OCI-M1 (cell line): ENCODE measurements around the gene ZNF273.
"Not testable (repeated sequence)": the region's sequence is repeated elsewhere in the genome, so short reads cannot be mapped to it uniquely, and the experiment has no call there.

Experiments used
- DNase-seq: peaks from one replicate; lab custom pipeline; 2025; lab: John Stamatoyannopoulos, UW

Gene ZNF273

DNA sequence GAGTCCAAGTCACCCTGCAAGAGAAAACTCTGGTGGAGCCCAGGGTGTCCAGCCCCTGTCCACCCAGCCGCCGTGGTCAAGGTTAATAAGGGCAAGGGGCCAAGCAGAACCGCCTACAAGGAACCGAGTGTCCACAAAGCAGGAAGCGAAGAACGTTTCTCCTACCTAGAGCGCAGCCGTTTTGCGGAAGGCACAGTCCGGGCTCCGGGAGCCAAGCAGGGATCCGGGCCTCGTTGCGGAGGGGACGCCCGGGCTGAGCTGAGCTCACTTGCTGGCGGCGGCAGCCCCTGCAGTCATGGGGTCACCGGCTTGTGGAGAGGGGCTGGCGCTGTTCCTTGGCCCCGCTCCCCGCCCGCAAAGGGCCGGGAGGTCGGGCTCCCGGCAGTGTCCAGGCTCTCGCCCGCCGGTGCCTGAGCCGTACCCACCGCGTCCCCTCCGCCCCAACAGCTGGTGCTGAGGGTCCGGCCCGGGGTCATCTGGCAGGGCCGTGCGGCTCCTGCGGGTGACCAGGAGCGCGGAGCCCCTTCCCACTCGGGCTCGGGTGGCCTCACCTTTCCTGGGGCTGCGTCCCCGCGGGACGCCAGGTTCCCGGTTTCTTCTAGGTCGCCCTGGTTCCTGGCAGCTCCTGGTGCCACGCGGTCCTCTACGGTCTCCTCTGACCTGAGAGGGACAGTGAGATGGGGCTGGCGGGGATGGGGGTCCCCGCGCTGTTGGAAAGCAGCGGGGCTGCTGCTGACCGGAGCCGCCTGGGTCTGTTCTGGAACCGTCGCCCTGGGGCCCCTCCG, 14.0 kb upstream of the ZNF273 start:
- no peak for DNase-seq

- no peak for DNase-seq
These were observed 13.3 kb upstream of the ZNF273 start for GRCh38 chr7:64889686-64890162.

GRCh38 chr7:64890273-64890672, 12.8 kb upstream of the ZNF273 start:
- not testable (repeated sequence) for DNase-seq

DNA sequence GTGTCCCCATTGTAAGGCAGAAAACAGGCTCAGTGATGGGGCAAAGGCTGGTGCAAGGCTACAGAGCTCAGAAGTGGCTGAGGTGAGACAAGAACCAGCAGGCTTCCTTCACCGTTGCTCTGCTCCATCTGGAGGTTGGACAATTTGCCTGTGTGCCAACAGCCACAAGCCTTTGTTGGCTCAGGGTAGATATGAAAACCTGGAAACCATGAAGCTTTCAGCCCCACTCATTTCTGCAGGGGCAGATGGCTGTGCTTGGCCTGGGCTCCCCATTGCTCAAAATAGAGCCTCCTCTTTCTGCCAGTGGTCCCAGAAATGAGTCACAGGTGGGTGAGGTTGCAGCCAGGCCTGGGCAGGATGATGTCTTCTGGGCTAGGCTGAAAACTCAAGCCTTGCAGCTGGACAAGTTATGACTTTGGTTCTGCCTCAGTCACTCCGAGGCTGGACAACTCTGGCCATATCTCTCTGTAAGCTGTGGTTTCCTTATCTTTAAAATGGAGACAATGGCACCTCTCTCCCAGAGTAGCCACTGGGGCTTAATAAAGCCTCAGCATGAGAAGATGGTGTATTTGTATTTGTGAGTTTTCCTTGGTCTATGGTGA, 12.2 kb upstream of the ZNF273 start:
- peak; percentile 91 for DNase-seq

GRCh38 chr7:64891363-64892081, 11.6 kb upstream of the ZNF273 start:
- DNase-seq: peak; percentile 97

DNA sequence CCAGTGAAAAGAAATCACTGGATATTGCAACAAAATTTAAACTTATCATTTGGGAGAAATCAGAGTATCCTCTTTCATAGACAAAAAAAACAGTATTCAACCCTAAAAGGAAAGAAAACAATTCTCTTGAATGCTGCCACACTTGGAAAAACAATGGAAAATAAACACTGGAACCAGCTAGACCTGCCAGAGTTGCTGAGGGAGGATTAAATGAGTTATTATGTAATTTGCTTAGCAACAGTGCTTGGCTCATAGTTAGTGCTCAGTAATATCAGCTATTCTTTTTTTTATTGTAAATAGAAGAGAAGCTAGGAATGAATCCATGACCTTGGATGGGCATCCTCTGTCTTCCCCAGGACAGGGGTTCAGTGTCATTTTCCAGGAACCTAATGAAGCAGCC, 11.0 kb upstream of the ZNF273 start:
- peak; percentile 66 for DNase-seq

DNA sequence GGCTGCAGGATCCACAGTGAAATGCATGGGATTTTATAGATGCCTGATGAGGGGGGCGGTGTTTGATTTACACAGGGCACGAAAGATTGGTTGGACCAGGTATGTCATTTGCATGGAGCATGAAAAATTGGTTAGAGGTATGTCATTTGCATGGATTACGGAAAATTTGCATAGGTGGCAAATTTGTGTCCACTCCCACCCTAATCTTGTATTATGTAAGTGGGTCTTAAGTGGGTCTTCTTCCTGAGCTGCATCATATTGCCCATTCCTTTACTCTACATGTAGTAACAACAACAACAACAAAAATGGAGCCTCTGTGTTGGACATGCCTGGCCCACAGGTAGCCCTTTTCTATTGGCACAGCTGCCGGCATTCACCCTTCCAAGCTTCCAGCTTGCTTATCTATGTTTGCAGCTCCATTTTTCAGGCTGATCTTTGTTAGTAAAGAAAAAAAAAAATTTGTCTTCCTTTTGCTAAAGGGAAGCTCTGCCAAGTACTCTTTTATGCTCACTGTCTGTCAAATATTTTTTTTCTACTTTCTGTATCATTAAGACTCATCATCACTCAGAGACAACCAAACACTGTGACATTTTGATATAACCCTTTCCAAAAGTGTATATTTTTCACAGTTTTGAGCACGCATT, 10.3 kb upstream of the ZNF273 start:
- peak; percentile 70 for DNase-seq

GRCh38 chr7:64893401-64893800, 9.7 kb upstream of the ZNF273 start:
- DNase-seq: no peak

- not testable (repeated sequence) for DNase-seq
These were observed 640 bp upstream of the ZNF273 start for GRCh38 chr7:64902461-64902805.

DNA sequence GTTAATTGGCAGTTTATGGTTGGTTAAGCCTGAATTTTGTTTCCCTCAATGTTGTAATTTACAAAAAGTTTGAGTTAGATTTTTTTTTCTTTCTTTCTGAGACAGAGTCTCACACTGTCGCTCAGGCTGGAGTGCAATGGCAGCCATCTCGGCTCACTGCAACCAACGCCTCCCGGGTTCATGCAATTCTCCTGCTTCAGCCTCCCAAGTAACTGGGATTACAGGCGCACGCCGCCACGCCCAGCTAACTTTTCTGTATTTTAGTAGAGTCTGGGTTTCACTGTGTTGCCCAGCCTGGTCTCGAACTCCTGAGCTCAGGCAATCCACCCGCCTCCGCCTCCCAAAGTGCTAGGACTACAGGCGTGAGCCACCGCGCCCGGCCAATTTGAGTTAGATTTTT, 935 bp downstream of the ZNF273 start:
- DNase-seq: no peak

GRCh38 chr7:64905133-64905532, 2.1 kb downstream of the ZNF273 start:
- DNase-seq: no peak

DNA sequence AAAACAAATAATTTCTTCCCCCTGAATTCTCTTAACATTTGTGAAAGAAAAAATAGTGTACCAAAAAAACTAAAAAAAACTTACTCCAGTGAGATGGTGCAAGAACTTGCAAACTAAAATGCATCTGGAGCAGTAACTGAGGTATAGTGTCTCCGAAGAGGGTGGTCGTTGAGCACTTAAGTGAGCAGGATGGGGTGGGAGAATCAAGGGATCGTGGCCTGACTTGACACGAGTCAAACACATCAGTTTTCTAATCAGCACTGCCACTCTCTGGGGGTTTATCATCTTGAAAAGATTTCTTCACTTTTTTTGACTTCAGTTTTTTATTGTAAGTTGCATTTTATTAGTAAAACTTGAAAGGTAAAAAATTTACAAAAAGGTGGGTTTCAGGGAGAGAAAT, 2.5 kb downstream of the ZNF273 start:
- DNase-seq: peak; percentile 69

- peak; percentile 72 for DNase-seq
These were observed 4.7 kb downstream of the ZNF273 start for GRCh38 chr7:64907641-64908326.

DNA sequence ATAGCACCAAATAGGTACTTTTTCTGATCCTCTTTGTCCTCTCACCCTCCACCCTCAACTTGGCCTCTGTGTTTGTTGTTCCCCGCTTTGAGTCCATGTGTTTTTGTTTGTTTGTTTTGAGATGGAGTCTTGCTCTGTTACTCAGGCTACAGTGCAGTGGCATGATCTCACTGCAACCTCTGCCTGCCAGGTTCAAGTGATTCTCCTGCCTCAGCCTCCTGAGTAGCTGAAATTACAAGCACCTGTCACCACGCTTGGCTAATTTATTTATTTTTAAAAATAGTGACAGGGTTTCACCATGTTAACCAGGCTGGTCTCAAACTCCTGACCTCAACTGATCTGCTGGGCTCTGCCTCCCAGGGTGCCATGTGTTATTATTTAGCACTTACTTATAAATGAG, 5.3 kb downstream of the ZNF273 start:
- DNase-seq: no peak

DNA sequence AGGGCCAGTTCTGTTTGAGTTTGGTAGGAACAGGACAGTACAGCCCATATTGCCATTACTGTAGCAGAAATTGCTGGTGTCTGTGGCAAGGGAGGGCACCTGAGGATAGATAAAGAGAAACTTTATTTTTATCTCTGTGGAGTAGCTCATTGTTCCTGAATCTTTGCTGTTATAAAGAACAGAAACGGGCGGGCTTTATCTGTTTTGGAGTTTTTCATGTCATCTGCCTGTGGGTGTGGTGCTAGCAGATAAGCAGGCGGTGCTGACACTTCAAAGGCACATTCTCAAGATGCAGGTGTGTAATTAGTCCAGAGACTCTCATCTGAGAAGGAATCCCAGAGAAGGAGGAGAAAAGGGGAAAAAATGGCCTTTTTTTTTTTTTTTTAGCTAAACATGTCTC, 11.5 kb downstream of the ZNF273 start:
- peak; percentile 94 for DNase-seq

GRCh38 chr7:64915301-64915700, 12.2 kb downstream of the ZNF273 start:
- not testable (repeated sequence) for DNase-seq

DNA sequence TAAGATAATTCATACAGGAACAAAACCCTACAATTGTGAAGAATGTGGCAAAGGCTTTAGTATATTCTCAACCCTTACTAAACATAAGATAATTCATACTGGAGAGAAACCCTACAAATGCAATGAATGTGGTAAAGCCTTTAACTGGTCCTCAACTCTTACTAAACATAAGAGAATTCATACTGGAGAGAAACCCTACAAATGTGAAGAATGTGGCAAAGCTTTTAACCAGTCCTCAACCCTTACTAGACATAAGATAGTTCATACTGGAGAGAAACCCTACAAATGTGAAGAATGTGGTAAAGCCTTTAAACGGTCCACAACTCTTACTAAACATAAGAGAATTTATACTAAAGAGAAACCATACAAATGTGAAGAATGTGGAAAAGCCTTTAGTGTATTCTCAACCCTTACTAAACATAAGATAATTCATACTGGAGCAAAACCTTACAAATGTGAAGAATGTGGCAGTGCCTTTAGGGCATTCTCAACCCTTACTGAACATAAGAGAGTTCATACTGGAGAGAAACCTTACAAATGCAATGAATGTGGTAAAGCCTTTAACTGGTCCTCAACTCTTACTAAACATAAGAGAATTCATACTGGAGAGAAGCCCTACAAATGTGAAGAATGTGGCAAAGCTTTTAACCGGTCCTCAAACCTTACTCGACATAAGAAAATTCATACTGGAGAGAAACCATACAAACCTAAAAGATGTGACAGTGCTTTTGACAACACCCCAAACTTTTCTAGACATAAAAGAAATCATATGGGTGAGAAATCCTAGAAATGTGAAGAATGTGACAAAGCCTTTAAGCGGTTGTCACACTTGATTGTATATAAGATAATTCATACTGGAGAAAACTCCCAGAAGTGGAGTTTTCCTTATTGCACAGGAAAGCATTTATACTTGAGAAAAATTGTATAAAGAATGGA, 25.4 kb downstream of the ZNF273 start:
- not testable (repeated sequence) for DNase-seq

- DNase-seq: no peak
These were observed 31.4 kb downstream of the ZNF273 start for GRCh38 chr7:64934478-64934877.

- no peak for DNase-seq
These were observed 35.5 kb downstream of the ZNF273 start for GRCh38 chr7:64938540-64938939.

- not testable (repeated sequence) for DNase-seq
These were observed 36.9 kb downstream of the ZNF273 start for GRCh38 chr7:64940021-64940420.
